Middle frontal gyrus (tissue), 1 donor: ENCODE results near the gene NEDD4L.
A peak's percentile ranks its signal among the peaks of the same experiment; 100 is the strongest.

Source experiments
- DNase-seq: peaks from one replicate; pipeline ENCODE4 v3.0.0-alpha.2; 2015; ENCODE audit warnings: low spot score; ENCODE audit errors: extremely low spot score

NEDD4L gene

GRCh38 chr18:58093311-58093803 lies 49.3 kb downstream of the NEDD4L start:
- DNase-seq: no peak

GRCh38 chr18:58095222-58095621 lies 51.2 kb downstream of the NEDD4L start:
- DNase-seq: no peak

DNA sequence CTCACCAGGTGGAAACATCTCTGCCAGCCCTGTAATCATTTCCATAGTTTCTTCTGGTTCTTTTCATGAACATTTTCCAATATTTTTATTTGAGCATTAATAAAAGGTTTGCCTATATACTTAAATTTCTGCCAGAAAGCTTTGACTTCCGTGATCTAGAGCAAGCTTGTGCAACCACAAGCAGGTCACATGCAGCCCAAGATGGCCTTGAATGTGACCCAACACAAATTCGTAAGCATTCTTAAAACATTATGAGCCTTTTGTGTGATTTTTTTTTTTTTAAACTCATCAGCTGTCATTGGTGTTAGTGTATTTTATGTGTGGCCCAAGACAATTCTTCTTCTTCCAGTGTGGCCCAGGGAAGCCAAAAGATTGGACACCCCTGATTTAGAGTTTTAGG lies 51.6 kb downstream of the NEDD4L start:
- DNase-seq: no peak

- DNase-seq: no peak
Measured at GRCh38 chr18:58096658-58097057, 52.6 kb downstream of the NEDD4L start.

DNA sequence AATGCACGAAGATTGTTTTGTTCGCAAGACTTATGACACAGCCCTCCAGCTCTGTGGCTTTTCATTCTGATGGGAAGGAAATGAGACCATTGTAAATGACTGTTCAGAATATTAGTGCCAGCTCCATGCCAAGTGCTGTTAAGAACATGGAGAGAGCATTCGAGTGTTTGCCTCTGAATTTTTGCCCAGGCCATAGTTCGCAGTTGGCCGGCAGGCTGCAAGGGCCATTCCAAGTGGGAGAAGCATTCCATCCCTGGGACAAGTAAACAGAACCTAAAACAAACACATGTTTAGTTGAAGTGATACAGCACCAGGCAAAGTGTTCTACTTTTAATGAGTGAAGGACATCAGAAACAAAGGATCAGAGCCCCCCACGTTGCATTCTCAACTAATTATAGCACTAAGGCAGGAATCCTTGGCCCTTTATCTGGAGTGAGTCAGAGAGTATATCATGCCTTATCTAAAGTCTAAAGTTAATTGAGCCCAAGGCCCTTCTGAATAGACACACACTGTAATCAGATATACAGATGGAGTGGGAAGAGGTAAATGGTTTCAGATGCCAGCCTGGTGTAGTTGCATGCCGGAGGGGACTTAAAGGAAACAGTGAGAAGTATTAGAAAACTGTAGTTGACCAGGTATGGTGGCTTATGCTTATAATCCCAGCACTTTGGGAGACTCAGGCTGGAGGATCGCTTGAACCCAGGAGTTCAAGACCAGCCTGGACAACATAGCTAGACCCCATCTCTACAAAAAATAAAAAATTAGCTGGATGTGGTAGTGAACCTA lies 53.3 kb downstream of the NEDD4L start:
- no peak for DNase-seq

- DNase-seq: no peak
Measured at GRCh38 chr18:58097907-58098166, 53.8 kb downstream of the NEDD4L start.

- no peak for DNase-seq
Measured at GRCh38 chr18:58098706-58099105, 54.7 kb downstream of the NEDD4L start.

DNA sequence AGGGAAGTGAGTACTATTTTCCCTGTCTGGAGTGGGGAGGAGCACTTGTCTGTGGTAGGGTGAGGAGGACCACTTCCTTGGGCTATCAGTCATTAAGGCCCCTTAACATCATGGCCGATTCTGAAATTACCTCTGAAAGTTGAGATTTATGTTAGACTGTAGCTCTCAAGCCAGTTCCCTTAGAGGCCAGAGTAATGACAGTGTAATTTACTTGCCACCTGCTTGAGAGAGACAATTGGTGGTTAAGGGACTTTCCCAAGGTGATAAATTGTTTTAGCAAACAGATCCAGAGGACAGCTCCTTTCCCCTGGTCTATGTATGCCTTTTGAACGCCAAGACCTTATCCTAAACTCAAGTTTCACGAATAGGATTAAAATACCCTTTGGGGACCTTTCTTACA lies 56.1 kb downstream of the NEDD4L start:
- no peak for DNase-seq

- DNase-seq: peak; percentile 63
Measured at GRCh38 chr18:58101291-58101794, 57.3 kb downstream of the NEDD4L start.

DNA sequence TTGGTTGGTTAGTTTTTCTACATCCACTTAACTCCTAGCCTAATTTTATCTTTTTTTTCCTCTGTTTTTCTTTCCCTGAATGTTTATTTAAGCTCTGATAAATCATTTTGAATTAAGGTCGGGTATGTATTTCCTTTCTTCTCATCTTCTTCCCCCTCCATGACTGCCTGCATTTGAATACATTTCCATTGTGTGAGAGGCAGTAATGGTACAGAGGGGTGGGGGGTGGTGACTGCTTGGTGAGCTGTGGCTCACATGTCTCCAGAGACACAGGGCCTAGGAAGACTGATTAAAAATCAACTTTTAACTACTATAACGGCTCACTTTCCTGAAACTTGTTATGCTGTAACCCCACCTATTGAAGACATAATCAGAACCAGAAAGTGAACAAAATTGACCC lies 58.0 kb downstream of the NEDD4L start:
- DNase-seq: no peak

DNA sequence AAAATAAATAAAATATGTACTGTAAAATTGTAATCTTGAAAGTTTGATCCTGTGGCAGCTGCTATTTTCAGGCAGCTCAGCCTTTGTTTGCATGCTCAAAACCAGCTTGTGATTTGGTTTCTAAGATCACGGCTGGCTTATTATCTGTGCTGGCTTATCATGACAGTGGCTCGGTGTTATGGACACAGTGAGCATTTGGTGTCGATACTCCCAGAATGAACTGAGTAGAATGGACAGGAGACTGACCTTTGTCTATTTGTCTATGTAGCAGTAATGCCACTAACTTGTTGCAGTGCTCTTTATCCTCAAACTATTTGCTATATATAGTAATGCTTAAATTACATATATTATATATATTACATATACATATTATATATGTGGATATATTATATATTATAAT lies 58.8 kb downstream of the NEDD4L start:
- no peak for DNase-seq

DNA sequence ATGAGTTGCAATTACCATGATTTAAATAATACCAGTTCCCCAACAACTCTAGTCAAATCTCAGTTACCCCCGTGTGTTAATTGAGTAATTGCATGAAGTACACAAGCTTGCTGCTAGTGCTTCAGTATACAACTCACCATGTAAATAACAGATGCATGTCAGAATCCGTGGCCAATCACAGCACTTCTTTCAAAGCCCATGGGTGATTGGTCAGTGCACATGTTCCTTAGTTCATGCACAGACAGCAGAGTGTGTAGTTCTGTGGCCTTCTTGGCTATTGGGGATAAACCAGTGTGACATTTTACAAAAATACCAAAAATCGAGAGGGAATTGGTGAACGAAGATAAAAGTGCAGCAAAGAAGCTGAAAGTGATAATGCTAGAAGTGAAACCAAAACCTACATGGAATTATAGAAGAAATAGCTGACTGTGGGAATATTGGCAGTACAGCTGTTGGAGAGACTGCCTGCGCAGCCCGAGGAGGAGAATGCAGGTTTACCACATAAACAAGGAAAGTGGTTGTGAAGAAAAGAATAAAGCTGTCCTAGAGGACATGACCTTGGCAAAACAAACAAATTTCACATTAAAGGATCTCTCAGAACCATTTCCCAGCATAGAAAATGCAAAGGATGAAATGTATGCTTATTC lies 59.4 kb downstream of the NEDD4L start:
- DNase-seq: no peak

DNA sequence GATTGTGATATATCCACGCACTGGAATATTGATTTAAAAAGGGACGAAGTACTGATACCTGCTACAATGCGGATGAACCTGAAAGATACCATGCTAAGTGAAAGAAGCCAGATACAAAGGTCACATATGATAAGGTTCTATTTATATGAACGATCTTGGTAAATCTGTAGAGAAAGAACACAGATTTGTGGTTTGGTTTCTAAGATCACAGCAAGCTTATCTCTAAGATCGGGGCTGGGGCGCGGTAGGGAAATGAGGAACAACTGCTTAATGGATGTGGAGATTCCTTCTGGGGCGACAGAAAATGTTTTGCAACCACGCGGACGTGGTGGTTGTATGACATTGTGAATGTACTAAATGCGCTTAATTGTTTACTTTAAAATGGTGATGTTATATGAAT lies 60.1 kb downstream of the NEDD4L start:
- DNase-seq: no peak

- DNase-seq: no peak
Measured at GRCh38 chr18:58105206-58105887, 61.3 kb downstream of the NEDD4L start.

- no peak for DNase-seq
Measured at GRCh38 chr18:58105888-58106260, 61.8 kb downstream of the NEDD4L start.

- DNase-seq: no peak
Measured at GRCh38 chr18:58106289-58107070, 62.5 kb downstream of the NEDD4L start.

- no peak for DNase-seq
Measured at GRCh38 chr18:58109256-58109655, 65.2 kb downstream of the NEDD4L start.

DNA sequence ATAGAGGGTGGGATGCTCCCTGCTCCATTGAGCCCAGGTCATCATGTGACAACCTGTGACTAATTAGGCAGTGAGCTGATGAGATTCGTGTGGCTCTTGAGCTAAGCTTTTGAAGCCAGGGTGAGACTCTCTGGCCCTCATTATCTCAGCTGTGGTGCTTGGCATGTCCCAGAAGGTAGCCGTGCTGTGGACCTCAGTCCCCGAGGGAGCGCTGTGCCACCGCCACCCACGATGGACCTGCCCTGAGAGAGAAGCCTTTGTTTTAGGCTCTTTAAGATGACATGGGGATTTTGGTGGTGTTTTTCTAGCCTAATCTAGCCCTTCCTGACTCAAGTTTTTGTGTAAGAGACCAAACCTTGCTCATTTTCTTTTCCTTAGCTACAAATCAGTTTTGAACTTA lies 66.4 kb downstream of the NEDD4L start:
- DNase-seq: no peak

DNA sequence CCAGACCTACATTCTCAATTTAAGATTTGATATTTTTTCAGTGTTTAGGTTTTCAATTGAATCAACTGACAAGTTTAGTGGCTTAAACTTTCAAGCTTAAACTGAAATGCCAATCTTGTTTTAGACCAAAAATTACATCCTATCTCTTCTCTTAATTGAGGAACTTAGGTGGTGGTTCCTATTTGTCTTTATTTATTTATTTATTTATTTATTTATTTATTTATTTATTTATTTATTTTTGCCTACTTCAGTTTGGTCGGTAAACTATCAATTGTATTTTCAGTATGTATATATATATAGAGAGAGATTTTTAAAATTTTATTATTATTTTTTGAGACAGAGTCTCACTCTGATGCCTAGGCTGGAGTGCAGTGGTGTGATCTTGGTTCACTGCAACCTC lies 68.1 kb downstream of the NEDD4L start:
- no peak for DNase-seq

DNA sequence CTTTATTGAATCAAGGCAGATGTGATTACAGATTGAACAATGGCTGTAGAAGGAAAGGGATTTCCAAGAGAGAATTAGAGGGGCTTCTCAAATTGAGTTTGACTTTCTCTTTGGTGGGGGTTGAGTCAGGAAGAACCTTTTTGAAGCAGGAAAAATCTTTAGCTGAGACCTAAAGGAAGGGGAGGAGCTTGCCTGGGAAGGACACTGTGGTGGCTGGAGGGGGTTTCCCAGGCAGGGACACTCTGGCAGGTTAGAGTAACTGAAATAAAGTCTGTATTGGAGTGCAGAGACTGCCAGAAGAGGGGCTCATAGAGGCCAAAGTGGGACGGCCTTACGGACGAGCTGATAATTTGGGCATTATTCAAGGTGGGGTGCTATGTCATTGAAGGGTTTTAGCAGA lies 69.3 kb downstream of the NEDD4L start:
- DNase-seq: no peak

DNA sequence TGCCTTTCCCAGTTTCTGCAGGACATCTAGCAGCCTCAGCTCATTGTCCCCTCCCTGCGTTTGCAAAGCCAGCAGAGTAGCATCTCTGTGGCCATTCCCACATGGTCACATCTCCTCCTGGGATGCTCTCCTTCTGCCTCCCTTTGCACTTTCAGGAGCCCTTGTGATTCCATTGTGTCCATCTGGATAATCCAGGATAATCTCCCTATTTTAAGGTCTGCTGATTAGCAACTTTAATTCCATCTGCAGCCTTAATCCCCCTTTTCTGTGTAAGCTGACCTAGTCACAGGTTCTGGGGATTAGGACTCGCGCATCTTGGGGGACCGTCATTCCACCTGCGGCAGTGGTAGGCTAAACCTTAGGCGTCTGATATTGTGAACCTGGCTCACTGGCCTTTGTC lies 70.7 kb downstream of the NEDD4L start:
- no peak for DNase-seq

DNA sequence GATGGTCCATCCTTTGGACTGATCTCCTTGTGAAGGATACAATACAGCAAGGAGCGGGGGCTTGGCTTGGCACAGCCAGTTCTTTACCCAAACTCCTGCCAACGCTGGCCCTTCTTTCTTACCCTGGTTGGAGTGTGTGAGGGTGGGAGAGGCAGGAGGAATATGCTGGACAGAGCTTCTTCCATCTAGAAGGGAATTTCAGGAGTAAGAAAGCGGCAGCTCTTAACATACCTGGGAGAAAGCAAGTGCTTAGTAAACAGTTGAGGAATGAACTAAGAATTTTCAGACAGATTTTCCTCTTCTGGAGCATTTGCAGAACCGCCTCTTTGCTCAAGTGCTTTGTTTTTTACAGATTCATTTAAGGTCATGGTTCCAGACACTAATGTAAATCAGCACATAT lies 72.8 kb downstream of the NEDD4L start:
- DNase-seq: no peak
